Liver (tissue), 9 donors: ENCODE results near the gene MINK1. TPM values are rescaled to one million over a fixed set of nuclear protein-coding genes. Genes with fewer than 3 reads are reported as not detected.

ENCODE experiments used
- DNase-seq: peaks from one replicate; pipeline ENCODE4 v3.0.0-alpha.2; 2017; ENCODE audit warnings: low spot score
- H3K27ac ChIP-seq, 2 donors: one replicate each; pipeline ENCODE4 v1.7.0; 2013; ENCODE audit warnings: inconsistent platforms in 2 of 2, low read length in 2 of 2, control low read depth in 1 of 2, low read depth in 1 of 2, mild to moderate bottlenecking in 1 of 2
- H3K27me3 ChIP-seq, 4 donors: one replicate each; pipeline versions ENCODE4 v1.6.1 to v1.7.0; 2013; ENCODE audit warnings: low read length in 3 of 4, inconsistent platforms in 1 of 4, mild to moderate bottlenecking in 1 of 4, moderate library complexity in 1 of 4; ENCODE audit not compliant: control insufficient read depth in 4 of 4, insufficient read depth in 4 of 4
- H3K36me3 ChIP-seq, 4 donors: one replicate each; pipeline versions ENCODE4 v1.6.1 to v1.7.0; 2013; ENCODE audit warnings: low read length in 3 of 4, mild to moderate bottlenecking in 3 of 4, low read depth in 1 of 4, moderate library complexity in 1 of 4; ENCODE audit not compliant: control insufficient read depth in 4 of 4, insufficient read depth in 3 of 4
- H3K4me1 ChIP-seq, 4 donors: one replicate each; pipeline versions ENCODE4 v1.6.1 to v1.7.0; 2013; ENCODE audit warnings: low read length in 3 of 4, mild to moderate bottlenecking in 3 of 4, moderate library complexity in 1 of 4; ENCODE audit not compliant: control insufficient read depth in 4 of 4, insufficient read depth in 4 of 4
- H3K4me3 ChIP-seq, 3 donors: one replicate each; pipeline versions ENCODE4 v1.6.1 to v1.7.0; 2013; ENCODE audit warnings: low read length in 3 of 3, control low read depth in 1 of 3, low read depth in 1 of 3, mild to moderate bottlenecking in 1 of 3
- H3K9ac ChIP-seq, 2 donors: one replicate each; pipeline ENCODE4 v1.7.0; 2013; ENCODE audit warnings: low read length in 2 of 2, mild to moderate bottlenecking in 2 of 2, moderate library complexity in 2 of 2, control low read depth in 1 of 2, low read depth in 1 of 2
- H3K9me3 ChIP-seq, 4 donors: one replicate each; pipeline versions ENCODE4 v1.6.1 to v1.7.0; 2013; ENCODE audit warnings: low read length in 3 of 4; ENCODE audit not compliant: control insufficient read depth in 4 of 4
- ATF3 ChIP-seq: IDR thresholded peaks from 2 replicates; pipeline ENCODE4 v1.6.1; 2016; ENCODE audit warnings: antibody characterized with exemption
- CTCF ChIP-seq: fragments of 150-350 bp; IDR thresholded peaks from 2 replicates; pipeline ENCODE4 v1.5.1; 2017; ENCODE audit warnings: improper control_type of control experiment, low read depth, low read length; ENCODE audit not compliant: missing input control
- EGR1 ChIP-seq, 2 donors: IDR thresholded peaks; 2 replicates each; pipeline ENCODE4 v1.6.1; 2016 to 2018; ENCODE audit warnings: antibody characterized with exemption in 2 of 2, low read depth in 2 of 2
- FOXA1 ChIP-seq: IDR thresholded peaks from 2 replicates; pipeline ENCODE4 v1.6.1; 2016; ENCODE audit warnings: antibody characterized with exemption
- FOXA2 ChIP-seq: IDR thresholded peaks from 2 replicates; pipeline ENCODE4 v1.6.1; 2016; ENCODE audit warnings: antibody characterized with exemption
- GABPA ChIP-seq, 2 donors: IDR thresholded peaks in 1 of 2; conservative IDR thresholded peaks in 1 of 2; 2 replicates each; pipeline ENCODE4 v1.6.1; 2016; ENCODE audit warnings: antibody characterized with exemption in 2 of 2, mild to moderate bottlenecking in 1 of 2, moderate library complexity in 1 of 2
- HNF4A ChIP-seq, 2 donors: conservative IDR thresholded peaks; 2 replicates each; pipeline ENCODE4 v1.6.1; 2016; ENCODE audit warnings: antibody characterized with exemption in 2 of 2, mild to moderate bottlenecking in 2 of 2
- HNF4G ChIP-seq: IDR thresholded peaks from 2 replicates; pipeline ENCODE4 v1.6.1; 2016; ENCODE audit warnings: antibody characterized with exemption
- JUND ChIP-seq, 2 donors: IDR thresholded peaks; 2 replicates each; pipeline ENCODE4 v1.6.1; 2016; ENCODE audit warnings: antibody characterized with exemption in 2 of 2
- MAX ChIP-seq: IDR thresholded peaks from 2 replicates; pipeline ENCODE4 v1.6.1; 2016; ENCODE audit warnings: antibody characterized with exemption
- NR2F2 ChIP-seq: IDR thresholded peaks from 2 replicates; pipeline ENCODE4 v1.6.1; 2016; ENCODE audit warnings: antibody characterized with exemption
- RAD21 ChIP-seq, 2 donors: IDR thresholded peaks; 2 replicates each; pipeline ENCODE4 v1.6.1; 2016; ENCODE audit warnings: antibody characterized with exemption in 2 of 2, mild to moderate bottlenecking in 2 of 2
- REST ChIP-seq: IDR thresholded peaks from 2 replicates; pipeline ENCODE4 v1.6.1; 2016; ENCODE audit warnings: antibody characterized with exemption, mild to moderate bottlenecking
- RXRA ChIP-seq, 2 donors: IDR thresholded peaks; 2 replicates each; pipeline ENCODE4 v1.6.1; 2017 to 2018; ENCODE audit warnings: antibody characterized with exemption in 2 of 2, mild to moderate bottlenecking in 1 of 2
- SP1 ChIP-seq: IDR thresholded peaks from 2 replicates; pipeline ENCODE4 v1.6.1; 2018; ENCODE audit warnings: antibody characterized with exemption, mild to moderate bottlenecking
- TAF1 ChIP-seq: conservative IDR thresholded peaks from 2 replicates; pipeline ENCODE4 v1.6.1; 2016; ENCODE audit warnings: antibody characterized with exemption, mild to moderate bottlenecking
- YY1 ChIP-seq: IDR thresholded peaks from 2 replicates; pipeline ENCODE4 v1.6.1; 2016; ENCODE audit warnings: antibody characterized with exemption, mild to moderate bottlenecking
- ZBTB33 ChIP-seq: IDR thresholded peaks from 2 replicates; pipeline ENCODE4 v1.6.1; 2016; ENCODE audit warnings: antibody characterized with exemption
- WGBS: extraction: QIAGEN DNeasy Blood & Tissue Kit; methylation state at CpG from one replicate; pipeline ENCODE4 v1.1.7; 2013; 5-methylcytosine and 5-hydroxymethylcytosine counted together
- polyA plus RNA-seq, 2 donors: library from polyadenylated mRNA; stranded (reverse) in 1 of 2; unstranded in 1 of 2; fragments of 200-250 nt in 1 of 2; fragments of >200 nt in 1 of 2; fragmentation: Nextera tagmentation in 1 of 2; extraction: Ambion mirVana in 1 of 2; gene quantifications; one replicate each; pipeline versions ENCODE4 v1.2.1 to v1.2.3, GENCODE V29; 2013 to 2015
- total RNA-seq, 2 donors: library from RNA; depleted of rRNA; stranded (reverse); fragments of >200 nt; gene quantifications; one replicate each; pipeline ENCODE4 v1.2.3, GENCODE V29; 2014
- donor health status: healthy.
- donor health status: healthy.
- donor health status: healthy.
- donor health status: healthy.
- donor health status: healthy.

Gene MINK1
- total and polyA plus RNA-seq, 4 donors, result 6.9 to 30.6 (median 21.1) TPM

- 61% methylated on average over 8 of the region's 8 CpGs for WGBS
- Histone ChIP-seq H3K9me3 (no peaks in the 10 kb centered on the region), H3K27me3 (no peaks in the 10 kb centered on the region), H3K27ac (peak overlapping the region; percentile 92 to 95), H3K9ac (peak overlapping the region in 1 of 2 donors; percentile 34), H3K4me1 (peaks cover 3 to 22% (median 16%) of the 10 kb centered on the region in 4 donors), H3K36me3 (no peaks in the 10 kb centered on the region), H3K4me3 (no peak overlapping the region)
- DNase-seq, result no peak
- TF ChIP-seq FOXA1 (no peak), REST (no peak), RAD21 (IDR thresholded peaks at IDR 0.05) (no peak), ATF3 (no peak)
Measured at GRCh38 chr17:4919511-4920047, 86.4 kb downstream of the MINK1 start.

- no peaks in the 10 kb centered on the region for H3K9me3 ChIP-seq
- WGBS, result 32% methylated on average over 10 of the region's 10 CpGs
- no peaks in the 10 kb centered on the region for H3K27me3 ChIP-seq
- peaks cover 3 to 22% (median 15%) of the 10 kb centered on the region in 4 donors for H3K4me1 ChIP-seq
- no peaks in the 10 kb centered on the region for H3K36me3 ChIP-seq
- TF ChIP-seq REST (peak; percentile 29), JUND (IDR thresholded peaks at IDR 0.05) (peak; percentile 45 to 57), EGR1 (IDR thresholded peaks at IDR 0.05; ENCODE audit: low read depth in 2 of 2) (no peak), HNF4G (no peak), HNF4A (conservative IDR thresholded peaks at IDR 0.05) (peak; percentile 58 to 81), GABPA (IDR thresholded peaks at IDR 0.05 in 1 of 2, conservative IDR thresholded peaks at IDR 0.05 in 1 of 2) (peak in 1 of 2 donors; percentile 47), FOXA1 (no peak), MAX (no peak), ZBTB33 (peak; percentile 74), SP1 (peak; percentile 79), RAD21 (IDR thresholded peaks at IDR 0.05) (peak in 1 of 2 donors; percentile 16), YY1 (peak; percentile 86), RXRA (IDR thresholded peaks at IDR 0.05) (peak in 1 of 2 donors; percentile 43), TAF1 (peak; percentile 57), CTCF (no peak), FOXA2 (peak; percentile 31), ATF3 (no peak), NR2F2 (no peak)
- H3K4me3 ChIP-seq, result no peak overlapping the region
- peak overlapping the region in 1 of 2 donors; percentile 1 for H3K9ac ChIP-seq
- DNase-seq, result no peak
- peak overlapping the region; percentile 92 to 95 for H3K27ac ChIP-seq
Measured at GRCh38 chr17:4920351-4921048, 87.4 kb downstream of the MINK1 start.
